ENCODE results near the gene EMC9. TPM values are rescaled to one million over a fixed set of nuclear protein-coding genes. Genes with fewer than 3 reads are reported as not detected.

The EMC9 gene
- total and polyA plus RNA-seq, 10 of the 15 experiments (the other 5 are each of a cell fraction or from before 2014, with no cell fraction given) = 15.3 to 60.5 (median 30.3) TPM

DNA sequence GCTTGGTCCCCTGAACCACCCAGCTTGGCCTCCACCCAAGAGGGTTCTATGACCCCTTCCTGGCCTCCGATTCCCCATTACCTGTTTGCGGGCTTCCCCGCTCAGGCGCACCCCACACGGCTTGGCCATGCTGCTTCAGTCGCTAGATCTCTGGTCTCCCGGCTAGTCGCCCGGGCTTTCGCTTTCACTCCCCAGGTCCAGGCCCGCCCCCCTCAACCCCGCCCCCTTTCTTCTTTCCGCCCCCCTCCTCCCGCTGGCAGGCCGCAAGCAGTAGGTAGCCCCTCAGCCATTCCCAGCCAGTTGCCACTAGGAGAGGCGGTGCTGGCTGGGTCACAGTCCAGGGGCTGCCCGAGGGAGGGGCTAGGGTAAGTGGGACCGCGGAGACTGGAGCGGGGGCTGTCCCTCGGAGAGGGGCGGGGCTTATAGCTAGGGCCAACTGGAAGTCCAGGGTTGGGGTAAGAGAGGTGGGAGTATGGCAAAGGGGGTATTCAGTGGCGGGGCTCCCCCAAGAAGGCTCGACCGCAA, 5.1 kb upstream of the EMC9 start, which contains the start of gene PSME2:
TSS of gene PSME2 (minus strand) at position 158 of the 525 bp plus-strand sequence. CDS start at position 129, 29 bp downstream.
- in situ Hi-C loops (cut with MboI) = no loop called here
- TF ChIP-seq TAF1 (IDR thresholded peaks at IDR 0.05; ENCODE audit: borderline replicate concordance, low read depth, low read length) (peak; percentile 54; the same call in 1 of the 2 replicates), MTA3 (IDR thresholded peaks at IDR 0.05; ENCODE audit: borderline replicate concordance, low read length) (no peak), POLR2A (IDR thresholded peaks at IDR 0.05; ENCODE audit: low read depth, low read length) (peak; percentile 82), TBL1XR1 (IDR thresholded peaks at IDR 0.05; ENCODE audit: low read depth, low read length) (no peak), MTA2 (IDR thresholded peaks at IDR 0.05; ENCODE audit: low read depth) (peak; percentile 28; the same call in 1 of the 2 replicates), YY1 (IDR thresholded peaks at IDR 0.05; ENCODE audit: low read depth, low read length) (0 out of 2 replicates have a peak, but pooled peaks have one; percentile 20), POLR2AphosphoS2 (IDR thresholded peaks at IDR 0.05; ENCODE audit: low read depth, low read length) (peak; percentile 41; the same call in 1 of the 2 replicates), RUNX3 (IDR thresholded peaks at IDR 0.05; ENCODE audit: low read length) (peak; percentile 62; the same call in 1 of the 2 replicates), PAX5 (IDR thresholded peaks at IDR 0.05; ENCODE audit: borderline replicate concordance, low read depth, low read length) (0 out of 2 replicates have a peak, but pooled peaks have one; percentile 38)
- TF ChIP-seq, protein P1, sequence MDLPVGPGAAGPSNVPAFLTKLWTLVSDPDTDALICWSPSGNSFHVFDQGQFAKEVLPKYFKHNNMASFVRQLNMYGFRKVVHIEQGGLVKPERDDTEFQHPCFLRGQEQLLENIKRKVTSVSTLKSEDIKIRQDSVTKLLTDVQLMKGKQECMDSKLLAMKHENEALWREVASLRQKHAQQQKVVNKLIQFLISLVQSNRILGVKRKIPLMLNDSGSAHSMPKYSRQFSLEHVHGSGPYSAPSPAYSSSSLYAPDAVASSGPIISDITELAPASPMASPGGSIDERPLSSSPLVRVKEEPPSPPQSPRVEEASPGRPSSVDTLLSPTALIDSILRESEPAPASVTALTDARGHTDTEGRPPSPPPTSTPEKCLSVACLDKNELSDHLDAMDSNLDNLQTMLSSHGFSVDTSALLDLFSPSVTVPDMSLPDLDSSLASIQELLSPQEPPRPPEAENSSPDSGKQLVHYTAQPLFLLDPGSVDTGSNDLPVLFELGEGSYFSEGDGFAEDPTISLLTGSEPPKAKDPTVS (IDR thresholded peaks at IDR 0.05; ENCODE audit: low read depth, low read length) = no peak
- TF ChIP-seq, protein P2, sequence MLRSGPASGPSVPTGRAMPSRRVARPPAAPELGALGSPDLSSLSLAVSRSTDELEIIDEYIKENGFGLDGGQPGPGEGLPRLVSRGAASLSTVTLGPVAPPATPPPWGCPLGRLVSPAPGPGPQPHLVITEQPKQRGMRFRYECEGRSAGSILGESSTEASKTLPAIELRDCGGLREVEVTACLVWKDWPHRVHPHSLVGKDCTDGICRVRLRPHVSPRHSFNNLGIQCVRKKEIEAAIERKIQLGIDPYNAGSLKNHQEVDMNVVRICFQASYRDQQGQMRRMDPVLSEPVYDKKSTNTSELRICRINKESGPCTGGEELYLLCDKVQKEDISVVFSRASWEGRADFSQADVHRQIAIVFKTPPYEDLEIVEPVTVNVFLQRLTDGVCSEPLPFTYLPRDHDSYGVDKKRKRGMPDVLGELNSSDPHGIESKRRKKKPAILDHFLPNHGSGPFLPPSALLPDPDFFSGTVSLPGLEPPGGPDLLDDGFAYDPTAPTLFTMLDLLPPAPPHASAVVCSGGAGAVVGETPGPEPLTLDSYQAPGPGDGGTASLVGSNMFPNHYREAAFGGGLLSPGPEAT (IDR thresholded peaks at IDR 0.05; ENCODE audit: low read depth) = no peak
- TF ChIP-seq, protein P3, sequence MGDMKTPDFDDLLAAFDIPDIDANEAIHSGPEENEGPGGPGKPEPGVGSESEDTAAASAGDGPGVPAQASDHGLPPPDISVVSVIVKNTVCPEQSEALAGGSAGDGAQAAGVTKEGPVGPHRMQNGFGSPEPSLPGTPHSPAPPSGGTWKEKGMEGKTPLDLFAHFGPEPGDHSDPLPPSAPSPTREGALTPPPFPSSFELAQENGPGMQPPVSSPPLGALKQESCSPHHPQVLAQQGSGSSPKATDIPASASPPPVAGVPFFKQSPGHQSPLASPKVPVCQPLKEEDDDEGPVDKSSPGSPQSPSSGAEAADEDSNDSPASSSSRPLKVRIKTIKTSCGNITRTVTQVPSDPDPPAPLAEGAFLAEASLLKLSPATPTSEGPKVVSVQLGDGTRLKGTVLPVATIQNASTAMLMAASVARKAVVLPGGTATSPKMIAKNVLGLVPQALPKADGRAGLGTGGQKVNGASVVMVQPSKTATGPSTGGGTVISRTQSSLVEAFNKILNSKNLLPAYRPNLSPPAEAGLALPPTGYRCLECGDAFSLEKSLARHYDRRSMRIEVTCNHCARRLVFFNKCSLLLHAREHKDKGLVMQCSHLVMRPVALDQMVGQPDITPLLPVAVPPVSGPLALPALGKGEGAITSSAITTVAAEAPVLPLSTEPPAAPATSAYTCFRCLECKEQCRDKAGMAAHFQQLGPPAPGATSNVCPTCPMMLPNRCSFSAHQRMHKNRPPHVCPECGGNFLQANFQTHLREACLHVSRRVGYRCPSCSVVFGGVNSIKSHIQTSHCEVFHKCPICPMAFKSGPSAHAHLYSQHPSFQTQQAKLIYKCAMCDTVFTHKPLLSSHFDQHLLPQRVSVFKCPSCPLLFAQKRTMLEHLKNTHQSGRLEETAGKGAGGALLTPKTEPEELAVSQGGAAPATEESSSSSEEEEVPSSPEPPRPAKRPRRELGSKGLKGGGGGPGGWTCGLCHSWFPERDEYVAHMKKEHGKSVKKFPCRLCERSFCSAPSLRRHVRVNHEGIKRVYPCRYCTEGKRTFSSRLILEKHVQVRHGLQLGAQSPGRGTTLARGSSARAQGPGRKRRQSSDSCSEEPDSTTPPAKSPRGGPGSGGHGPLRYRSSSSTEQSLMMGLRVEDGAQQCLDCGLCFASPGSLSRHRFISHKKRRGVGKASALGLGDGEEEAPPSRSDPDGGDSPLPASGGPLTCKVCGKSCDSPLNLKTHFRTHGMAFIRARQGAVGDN (IDR thresholded peaks at IDR 0.05) = peak; percentile 27; the same call in 1 of the 2 replicates
- TF ChIP-seq, protein P4, sequence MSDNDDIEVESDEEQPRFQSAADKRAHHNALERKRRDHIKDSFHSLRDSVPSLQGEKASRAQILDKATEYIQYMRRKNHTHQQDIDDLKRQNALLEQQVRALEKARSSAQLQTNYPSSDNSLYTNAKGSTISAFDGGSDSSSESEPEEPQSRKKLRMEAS (IDR thresholded peaks at IDR 0.05; ENCODE audit: low read depth, low read length) = peak; percentile 77

More for the DNA sequence above, 5.1 kb upstream of the EMC9 start, which contains the start of gene PSME2:
- CTCF ChIA-PET = interaction anchor here (0.7 to 8.2 kb wide), 15 partner anchors 10 to 285 kb away, joined by 3 to 63 read pairs (median 6); partner anchors contain the start of genes CHMP4A, CIDEB, DCAF11 and IRF9
- DNase-seq (ENCODE audit: low read depth, low spot score) (peak; percentile 93), FAIRE-seq (peak; percentile 81), ATAC-seq (peak; percentile 81)
- Histone ChIP-seq H3K4me1 (ENCODE audit: control insufficient read depth, insufficient read depth, low read length) (peaks cover 14% of the 10 kb centered on the region), H4K20me1 (ENCODE audit: control insufficient read depth, insufficient read depth) (no peaks in the 10 kb centered on the region), H3K9ac (ENCODE audit: control insufficient read depth, insufficient read depth, low read length) (peak within 1 kb of the TSS; percentile 88), H3K27ac (ENCODE audit: control insufficient read depth, insufficient read depth) (peak within 1 kb of the TSS; percentile 94), H3K79me2 (ENCODE audit: control insufficient read depth, insufficient read depth, low read length) (peaks cover 61% of the 10 kb centered on the region), H3K4me2 (ENCODE audit: control insufficient read depth, insufficient read depth) (peak within 1 kb of the TSS; percentile 88), H3K36me3 (ENCODE audit: control insufficient read depth in 2 of 2, insufficient read depth in 2 of 2, low read length in 1 of 2) (peaks cover 15 to 44% of the 10 kb centered on the region in 2 experiments), H3K9me3 (replicated peaks; ENCODE audit: control insufficient read depth, insufficient read depth, low read length) (no peaks in the 10 kb centered on the region; the same call in 2 of the 3 replicates), H2AFZ (ENCODE audit: control insufficient read depth, low read depth, low read length) (peak within 1 kb of the TSS; percentile 66), H3K27me3 (replicated peaks in 1 of 2; ENCODE audit: control insufficient read depth in 2 of 2, insufficient read depth in 2 of 2, low read length in 1 of 2) (no peaks in the 10 kb centered on the region), H3K4me3 (peak within 1 kb of the TSS; percentile 82)
- POLR2A ChIA-PET = interaction anchor here (0.6 to 5.8 kb wide), 24 partner anchors 9 to 826 kb away, joined by 3 to 99 read pairs (median 8); partner anchors contain the start of genes CHMP4A, CIDEB, DCAF11 and IPO4
- intact Hi-C loops (cut with micrococcal nuclease; ENCODE audit: unreplicated experiment) = loop anchor here (5.0 kb wide), 1 partner anchor 151 kb away; the partner anchor contains the start of genes DHRS1 and NOP9
- RAD21 ChIA-PET (ENCODE audit: unreplicated experiment) = interaction anchor here (0.6 to 3.9 kb wide), 19 partner anchors 9 to 163 kb away, joined by 3 to 37 read pairs (median 6); partner anchors contain the start of genes CHMP4A, CIDEB, DCAF11 and IPO4
- BruUV-seq (replicated peaks) = no TSS peak
- SMC1A ChIA-PET (ENCODE audit: uncharacterized antibody, unreplicated experiment) = interaction anchor here (0.6 to 4.8 kb wide), 13 partner anchors 10 to 1177 kb away, joined by 3 to 54 read pairs (median 7); partner anchors contain the start of genes DCAF11, IPO4, IRF9 and NRL
- WGBS (ENCODE audit: insufficient coverage, insufficient replicate concordance, low lambda C conversion rate, missing lambda C conversion rate) = 2% methylated on average over 18 of the region's 25 CpGs
